Glomerular visceral epithelial cell (primary cell): Measurements from ENCODE around the gene LIPG.

Experiments
- DNase-seq: peaks from one replicate; pipeline ENCODE4 v3.0.0-alpha.2; 2016; ENCODE audit errors: extremely low spot score

Gene LIPG

DNA sequence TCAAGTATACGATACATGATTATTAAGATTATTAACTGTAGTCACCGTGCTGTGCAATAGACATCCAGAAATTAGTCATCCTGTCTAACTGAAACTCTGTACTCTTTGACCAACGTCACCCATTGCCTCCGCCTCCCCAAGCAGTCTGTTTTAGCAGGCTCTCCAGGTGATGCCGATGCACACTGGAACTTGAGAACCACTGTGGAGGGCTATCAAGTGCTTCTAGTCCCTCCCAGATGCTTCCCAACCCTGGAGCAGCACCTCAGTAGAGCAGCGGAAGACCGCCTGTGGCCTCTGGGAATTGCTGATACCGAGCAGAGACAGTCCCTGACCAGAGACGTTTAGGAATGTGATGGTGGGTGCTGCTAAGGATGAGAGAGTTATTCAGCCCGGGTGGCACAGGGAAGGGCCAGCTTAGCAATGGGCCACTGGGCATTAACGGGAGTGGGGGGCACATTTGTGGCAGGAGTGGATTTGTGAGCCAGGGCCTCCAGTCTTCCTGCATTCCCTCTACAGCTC is 50.7 kb downstream of the LIPG start:
- no peak for DNase-seq

DNA sequence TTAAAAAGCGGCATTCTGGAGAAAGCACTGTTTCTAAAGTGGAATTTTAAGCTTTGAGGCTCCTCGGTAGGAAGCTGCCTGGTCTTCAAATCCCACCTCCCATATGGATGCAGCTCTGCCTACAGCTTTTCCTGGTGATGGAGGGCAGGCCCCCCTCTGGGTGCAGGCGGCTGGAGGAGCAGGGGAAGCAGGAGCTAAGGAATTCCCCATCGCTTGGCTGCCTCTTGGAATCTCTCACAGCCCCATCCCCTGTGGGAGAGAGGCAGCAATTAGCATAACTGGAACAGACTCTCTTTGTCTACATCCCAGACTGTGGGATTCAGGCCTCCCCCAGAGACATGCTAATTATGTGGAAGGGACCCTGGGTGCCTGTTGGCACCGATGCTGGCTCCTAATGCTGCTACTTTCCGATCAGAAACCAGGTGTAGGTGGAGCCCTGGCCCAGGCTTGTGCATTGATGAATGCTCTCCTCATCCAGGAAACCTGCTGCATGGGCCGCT is 51.3 kb downstream of the LIPG start:
- DNase-seq = peak; percentile 77

DNA sequence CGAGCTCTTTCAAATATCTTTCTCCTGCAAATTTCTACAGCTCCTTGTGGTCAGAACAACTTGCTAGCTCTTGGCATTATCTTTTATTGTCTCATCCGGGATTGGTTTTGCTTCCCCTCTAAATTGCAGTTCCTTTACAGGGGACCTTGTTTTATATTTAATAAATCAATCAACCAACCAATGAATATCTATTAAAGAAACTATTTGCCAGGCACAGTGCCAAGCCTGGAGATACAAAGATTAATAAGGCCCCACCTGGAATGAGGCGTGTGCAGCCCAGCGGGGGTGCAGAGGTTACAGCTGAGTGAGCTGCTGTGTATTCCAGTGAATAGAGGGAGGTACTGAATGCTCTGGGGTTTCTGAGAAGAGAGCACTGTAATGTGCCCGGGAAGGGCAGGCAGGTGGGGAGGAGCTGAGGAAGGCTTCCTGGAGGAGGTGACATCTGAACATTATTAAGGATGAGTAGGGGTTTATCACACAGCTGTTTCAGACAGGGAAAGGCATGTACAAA is 51.8 kb downstream of the LIPG start:
- no peak for DNase-seq

DNA sequence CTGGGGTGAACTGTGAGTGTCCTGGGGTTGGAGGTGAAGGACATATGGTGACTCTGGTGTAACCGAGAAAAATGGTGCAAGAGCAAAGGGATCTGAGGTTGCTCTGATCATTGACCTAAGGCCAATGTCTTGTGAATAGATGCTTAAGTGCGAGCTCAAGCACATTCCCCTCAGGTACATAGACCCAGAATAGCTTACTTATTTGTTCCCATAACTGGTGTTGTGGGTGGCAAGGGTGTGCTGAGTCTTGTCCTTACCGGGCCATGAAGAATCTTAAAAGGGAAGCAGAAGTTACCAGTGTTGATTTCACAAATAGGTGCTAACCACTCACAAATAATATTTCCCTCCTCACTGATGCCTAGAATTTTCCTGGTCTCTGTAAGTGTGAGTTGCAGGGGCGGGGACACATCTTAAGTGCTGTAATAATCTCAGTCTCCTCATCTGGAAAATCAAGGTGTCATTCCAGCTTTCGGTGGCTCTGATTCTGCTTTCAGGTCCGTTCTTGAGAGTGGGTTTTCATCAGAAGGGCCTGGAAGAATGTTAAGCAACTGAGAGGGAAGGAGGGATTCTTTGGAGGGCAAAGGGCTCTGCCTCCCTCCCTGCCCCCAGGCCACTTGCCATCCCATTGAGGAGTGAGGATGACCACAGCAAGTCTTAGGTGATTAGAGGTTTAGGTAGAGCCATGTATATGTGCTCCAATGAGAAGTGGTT is 54.9 kb downstream of the LIPG start:
- no peak for DNase-seq

DNA sequence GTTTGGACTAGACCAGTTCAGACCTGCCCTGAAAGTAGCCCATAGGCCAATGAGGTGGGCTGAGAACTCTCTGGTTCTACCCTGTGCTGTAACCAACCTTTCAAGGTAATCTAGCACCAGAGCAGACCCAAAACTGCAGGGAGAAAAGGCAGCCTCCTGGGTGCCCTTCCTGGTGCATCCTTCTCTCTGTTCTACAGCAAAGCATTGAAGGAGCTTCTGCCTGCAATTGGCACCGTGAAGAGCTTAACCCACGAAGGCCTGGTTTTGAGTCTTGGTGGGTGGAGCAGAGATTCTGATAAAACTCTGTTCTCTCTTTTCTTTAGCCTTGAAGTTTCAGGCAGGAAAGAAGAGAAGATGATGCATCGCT is 55.5 kb downstream of the LIPG start:
- DNase-seq = no peak

DNA sequence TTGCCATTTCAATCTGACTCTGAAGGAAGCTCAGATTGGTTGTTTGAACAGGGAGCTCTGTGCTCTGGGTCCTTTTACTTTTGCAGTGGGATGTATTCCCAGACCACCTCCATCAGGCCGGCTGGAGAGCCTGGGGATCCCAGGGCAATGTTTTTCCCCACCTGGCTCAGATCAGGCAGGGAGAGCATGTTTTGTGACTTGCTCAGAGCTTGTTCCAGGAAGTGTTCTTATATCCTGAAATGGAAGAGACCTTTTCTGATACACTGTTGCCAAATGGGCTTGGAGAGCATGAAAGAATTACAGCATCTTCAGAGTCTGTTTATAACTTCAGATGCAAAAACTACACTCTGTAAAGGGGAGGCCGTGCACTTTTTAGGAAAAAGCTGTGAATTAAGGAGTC is 56.0 kb downstream of the LIPG start:
- no peak for DNase-seq

DNA sequence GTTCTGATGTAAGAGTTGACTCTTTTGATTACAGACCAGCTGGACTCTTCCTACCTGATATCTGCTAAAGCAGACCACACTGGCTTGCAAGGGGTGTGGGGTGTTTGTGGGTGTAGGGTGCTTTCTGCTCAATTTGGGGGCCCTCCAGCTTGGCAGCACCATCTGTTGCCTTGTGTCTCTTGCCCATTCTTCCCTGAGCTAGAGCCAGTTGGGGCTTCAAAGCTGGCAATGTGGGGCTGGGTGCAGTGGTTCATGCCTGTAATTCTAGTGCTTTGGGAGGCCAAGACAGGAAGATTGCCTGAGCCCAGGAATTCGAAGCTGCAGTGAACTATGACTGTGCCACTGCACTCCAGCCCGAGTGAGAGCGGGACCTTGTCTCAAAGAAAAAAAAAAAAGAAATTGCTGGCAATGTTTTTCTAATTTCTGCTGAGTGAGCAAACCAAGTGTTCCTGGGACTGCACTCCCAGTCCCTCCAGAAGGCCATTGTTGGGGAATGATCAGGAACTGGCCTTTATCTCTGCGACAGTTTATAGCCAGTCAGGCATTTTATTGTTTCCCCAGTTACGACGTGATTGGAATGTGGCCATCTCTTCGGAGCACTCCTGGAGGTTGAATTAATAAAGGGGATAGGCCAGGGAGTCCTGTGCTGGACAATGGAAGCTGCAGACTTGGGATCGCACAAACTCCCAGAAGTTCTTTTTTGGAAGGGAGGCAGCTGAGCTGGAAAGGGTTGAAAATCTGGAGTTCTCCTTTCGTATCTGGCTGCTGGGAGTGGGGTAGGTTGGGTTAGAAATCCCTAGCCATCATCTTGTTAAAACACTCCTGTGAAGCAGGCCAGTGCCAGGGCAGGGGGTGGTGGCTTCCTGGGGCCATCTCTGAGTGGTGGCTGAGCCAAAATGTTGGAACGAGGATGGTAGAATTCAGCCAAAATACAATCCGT is 57.2 kb downstream of the LIPG start:
- DNase-seq = peak; percentile 41

DNA sequence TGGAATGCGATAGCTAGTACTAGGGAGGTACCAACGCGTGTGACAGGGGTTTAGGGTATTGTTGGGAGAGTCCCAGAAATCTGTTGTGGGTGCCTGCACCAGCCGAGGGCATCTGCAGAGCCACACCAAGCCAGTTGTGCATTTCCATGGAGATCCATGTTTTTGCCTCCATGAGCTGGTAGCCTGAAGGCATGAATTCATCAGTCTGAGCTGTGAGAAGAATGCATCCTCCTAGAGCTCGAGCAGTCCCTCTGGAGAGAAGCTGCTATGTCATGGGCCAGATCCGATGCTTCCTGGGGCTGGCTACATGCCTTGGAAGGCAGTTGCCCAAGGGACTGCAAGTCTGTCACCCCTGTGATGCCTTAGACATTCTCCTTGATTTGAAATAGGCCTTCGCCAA is 57.9 kb downstream of the LIPG start:
- no peak for DNase-seq

DNA sequence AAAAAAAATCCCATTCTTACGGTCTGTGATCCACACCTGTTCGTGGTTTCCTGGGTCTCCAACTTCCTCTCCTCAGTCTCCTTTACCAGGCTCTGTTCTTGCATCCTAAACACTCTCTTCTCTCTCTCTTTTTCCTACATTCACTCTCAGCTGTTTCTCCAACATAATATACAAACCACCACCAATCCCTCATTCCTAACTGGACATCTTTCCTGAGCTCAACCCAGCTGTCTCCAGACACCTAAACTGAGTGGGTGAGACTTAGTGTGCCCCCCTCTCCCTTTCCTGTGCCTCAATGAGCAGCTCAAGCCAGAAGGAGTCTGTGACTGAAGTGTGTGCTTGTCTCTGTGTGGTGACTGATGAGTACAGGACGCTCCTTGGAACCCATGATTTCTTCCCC is 59.4 kb downstream of the LIPG start:
- no peak for DNase-seq

DNA sequence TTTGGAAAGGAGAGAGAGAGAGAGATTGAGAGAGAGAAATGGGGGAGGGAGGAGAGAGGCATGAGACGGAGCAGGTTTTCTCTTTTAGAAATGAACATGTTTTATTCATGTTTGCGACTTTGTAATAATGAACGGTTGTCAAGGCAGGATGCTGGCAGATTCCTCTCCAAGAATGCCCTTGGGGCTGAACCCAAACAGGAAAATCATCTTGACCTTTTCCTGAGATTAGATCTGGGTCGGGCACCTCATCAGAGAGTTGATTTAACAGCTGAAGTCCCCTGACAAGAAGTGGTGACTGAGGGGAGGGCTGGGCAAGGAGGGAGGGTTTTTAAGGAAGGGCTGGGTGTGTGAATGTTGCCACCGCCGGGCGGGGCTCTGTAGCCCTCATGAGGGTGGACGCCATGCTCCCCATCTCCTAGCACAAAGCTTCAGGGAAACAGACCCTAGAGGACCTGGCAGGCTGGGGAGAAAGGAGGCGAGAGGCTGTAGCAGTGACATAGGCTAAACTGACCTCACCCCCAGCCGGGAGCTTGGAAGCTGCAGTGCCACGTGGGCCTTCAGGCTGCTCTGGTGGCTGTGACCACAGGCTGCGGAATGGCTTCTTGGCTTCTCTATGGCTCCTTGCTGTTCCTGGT is 60.0 kb downstream of the LIPG start:
- no peak for DNase-seq

DNA sequence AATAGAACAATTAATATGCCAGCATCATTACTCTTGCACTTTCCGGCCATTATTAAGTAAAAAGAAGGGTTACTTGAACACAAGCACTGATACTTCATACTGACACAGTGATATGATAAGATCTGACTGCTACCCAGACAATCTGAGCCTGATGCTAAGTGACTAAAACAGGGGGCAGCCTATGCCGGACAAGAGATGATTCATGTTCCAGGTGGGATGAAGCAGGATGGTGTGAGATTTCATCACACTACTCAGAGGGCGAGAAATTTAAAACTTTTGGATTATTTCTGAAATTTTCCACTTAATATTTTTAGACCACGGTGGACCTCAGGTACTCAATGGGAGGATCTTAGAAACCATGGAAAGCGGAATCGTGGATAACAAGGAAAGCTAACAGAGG is 61.7 kb downstream of the LIPG start:
- DNase-seq = no peak

DNA sequence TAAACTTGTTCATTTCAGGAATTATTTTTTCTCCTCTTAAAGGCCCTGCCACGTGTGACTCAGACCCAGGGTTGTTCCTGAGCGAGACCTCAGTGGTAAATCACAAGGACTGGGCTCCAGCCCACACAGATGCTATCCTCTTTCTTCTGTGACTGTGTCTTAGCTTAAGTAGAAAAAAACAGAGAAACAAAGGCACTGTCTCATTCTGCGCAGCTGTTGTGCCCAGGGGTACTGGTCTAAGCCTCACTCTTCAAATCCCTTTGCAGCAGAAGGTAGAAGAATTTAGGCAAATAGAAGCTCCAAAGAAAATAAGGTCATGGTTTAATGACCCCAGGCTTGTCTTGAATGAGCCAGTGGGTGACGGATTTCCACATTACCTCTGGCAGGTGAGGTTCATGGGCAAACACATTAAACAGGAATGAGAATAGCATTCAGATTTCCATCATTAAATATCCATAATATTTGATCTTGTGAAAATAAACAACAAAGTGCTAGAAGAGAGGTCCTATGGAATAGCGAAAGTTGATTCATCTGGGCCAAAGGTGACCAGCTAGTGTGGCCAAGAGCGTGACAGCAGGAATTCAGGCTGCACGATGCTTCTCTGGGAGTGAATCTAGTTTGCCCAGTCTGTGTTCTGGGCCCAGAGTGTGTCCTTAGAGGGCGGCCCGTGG is 63.3 kb downstream of the LIPG start:
- no peak for DNase-seq

DNA sequence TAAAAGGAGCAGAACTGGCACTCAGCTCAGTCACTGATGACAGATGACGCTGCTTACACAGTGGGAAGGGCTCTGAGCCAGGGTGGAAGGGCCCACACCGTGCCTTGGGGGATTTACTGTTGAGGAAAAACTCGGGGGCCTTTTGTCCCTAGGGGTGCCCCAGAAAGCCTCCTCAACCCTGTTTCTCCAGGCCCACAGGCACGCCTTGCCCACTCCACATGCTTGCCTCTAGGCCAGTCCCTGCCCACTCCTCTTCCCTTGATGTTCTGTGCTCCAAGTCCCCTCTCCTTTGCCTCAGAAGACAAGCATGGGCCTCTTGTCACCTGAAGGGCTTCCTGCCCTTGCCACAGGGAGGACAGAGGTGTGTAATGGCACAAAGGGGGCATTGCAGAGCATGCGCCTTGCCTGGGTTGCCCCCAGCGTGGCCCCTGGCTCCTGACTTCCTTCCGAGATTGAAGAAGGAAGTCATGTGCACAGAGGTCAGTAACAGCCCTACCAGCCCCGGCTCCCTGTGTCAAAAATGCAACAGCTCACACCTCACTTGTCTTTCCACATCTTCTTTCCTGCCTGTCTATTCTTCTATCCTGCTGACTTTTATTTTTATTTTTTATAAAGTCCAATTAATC is 65.1 kb downstream of the LIPG start:
- no peak for DNase-seq

DNA sequence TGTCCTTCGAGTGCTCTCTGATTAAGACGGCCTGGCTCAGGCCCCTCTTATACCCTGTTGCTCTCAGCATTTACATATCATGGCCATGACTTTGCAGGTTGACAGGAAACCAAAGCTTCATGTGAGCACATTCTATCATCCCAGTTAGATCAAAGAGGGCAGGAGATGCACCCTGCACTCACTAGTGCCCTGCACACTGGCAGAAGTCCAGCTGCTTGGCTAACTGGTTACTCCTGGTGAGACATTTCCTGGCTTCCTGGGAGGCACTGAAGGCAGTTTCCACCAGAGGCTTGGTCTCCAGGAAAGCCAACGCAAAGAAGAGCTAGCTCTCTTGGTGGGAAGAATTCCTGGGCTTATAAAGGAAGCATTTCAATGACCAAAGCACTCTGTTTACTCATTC is 66.3 kb downstream of the LIPG start:
- peak; percentile 65 for DNase-seq

DNA sequence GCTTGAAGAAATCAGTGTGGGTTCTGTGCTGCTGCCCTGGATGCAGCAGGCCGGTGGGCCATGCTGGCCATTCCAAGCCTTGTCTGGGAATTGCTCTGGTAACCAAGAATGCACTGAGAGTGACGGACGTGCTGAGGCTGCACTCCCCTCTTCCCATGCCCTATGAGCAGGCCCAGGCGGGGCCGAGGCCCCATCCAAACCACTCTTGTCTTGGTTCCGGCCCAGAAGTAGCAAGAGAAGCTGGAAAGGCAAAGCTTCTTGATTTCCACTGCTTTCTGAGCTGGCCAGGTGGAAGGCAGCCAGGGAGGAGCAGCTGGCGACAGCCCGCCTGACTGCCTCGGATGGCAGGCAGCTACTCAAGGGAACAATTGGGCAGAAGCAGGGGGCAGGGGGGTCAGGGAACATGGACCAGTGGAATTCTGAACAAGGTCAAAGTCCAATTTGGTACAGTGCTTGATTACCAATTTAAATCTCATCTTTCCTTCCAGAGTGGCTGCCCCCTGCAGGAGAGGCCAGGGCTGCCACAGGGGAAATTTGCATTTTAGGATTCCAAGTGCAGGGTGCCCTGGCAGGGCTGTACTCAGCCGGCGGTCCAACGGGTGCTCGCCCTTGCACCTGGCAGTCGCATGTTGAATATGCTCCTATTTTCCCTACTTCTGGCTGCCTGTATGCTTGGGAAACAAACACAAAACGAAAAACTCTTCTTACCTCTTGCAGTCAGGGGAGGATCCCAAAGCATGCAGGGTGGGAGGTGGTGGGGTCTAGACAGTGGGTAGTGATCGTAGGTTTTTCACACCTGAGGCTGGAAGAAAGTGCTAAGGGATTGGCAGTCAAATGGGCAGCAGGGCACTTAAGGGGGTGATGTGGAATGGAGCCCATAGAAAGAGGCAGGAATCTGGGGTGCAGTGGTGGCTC is 67.3 kb downstream of the LIPG start:
- DNase-seq = no peak

DNA sequence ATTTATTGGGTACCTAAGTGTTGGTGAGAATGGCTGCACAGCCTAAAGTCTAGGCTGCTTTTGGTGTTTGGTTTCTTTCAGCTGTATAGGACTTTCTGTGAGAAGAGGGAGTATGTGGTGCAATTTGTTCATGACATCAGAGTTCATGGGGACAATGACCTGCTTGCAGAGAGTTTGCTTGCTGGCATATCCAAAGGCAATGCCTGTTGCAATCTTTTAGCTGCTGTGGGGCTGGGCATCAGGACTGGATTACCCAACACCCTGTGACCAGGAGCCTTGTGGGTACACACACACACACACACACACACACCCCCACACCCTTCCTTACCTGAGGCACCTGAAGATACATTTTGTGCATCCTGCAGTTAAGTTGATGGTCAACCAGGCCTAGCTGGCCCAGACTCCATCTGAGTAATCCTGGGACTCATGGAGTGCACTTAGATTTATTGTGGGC is 68.4 kb downstream of the LIPG start:
- no peak for DNase-seq

DNA sequence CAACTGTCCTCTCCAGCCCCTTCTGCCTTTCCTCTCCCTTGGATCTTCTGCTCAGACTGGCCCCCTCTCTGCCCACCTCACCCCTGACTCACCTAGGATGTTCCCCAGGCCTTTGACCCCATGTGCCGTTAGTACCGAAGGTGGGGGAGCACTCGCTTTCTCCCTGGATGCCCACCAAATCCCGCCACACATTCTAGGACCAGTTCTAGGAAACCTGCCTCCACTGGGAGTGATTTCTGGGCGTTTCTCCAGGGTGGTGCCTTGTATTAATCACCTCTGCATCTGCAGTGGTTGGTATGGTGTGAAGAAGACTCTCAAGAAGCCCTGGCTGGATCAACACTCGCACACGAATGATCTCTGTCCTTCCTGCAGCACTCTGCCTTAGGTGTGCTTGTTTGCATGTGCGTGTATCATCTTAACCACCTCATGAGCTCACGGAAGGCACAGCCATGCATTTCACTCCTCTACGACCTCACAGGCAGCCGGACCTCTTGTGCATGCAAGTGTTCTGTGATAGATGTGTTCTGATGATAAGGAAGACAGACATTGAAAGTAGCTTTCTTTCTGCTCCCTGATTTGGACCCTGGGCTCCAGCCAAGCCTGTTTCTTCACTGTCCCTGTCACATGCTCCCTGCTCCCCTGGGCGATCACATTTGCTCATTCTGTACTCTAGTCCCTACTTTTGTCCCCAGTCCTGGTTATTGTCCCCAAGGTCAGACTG is 69.4 kb downstream of the LIPG start:
- no peak for DNase-seq

DNA sequence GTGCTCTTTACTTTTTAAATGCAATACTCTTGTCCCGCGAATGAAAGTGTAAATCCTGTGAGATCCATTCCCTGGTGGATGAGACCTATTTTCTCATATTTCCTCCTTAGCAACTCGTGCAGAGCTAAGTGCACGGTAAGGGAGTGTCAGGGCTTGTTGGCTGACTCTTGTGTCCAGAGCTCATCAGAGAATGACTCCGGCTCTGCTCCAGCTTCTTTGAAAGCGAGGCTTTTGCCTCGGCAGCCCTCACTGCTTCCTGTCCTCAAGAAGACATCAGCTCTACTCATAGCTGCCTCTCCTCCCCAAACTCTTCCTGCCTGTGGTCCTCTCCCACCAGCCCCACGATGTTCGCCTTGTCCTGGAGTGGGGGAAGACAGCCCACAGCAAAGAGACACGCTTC is 70.7 kb downstream of the LIPG start:
- no peak for DNase-seq

DNA sequence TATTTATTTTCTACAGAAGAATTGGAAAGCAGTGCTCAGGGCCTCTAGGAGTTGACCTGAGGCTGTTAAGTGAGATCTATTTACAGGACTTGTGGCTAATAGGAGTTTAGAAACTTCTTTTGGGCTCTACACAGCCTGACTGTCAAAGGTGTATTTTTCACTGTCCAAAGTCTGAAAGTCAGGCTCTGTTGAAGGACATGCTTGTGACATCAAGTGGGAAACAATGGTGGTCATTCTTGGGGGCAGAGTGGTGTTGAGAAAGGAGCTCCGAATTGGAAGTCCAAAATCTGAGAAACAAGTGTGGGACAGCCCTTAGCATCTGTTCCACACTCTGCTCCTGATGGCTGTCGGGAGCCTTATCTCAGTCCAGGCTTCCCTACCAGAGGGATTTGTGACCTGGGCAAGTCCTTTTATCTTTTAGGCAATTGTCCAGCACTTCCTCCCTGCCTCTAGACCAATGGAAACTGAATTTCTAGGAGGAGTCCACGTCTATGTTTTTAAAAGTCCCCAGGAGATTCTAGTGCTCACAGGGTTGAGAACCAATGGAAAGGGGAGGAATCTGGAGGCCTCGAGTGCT is 76.4 kb downstream of the LIPG start:
- DNase-seq = no peak
